RWPE1 (cell line): ENCODE data around the gene TMEM39B.

ENCODE experiments used
- CTCF ChIA-PET: fragments of 350-600 bp; sonication (Branson Sonifier 250); formaldehyde crosslinking; extraction: SDS; loops from one replicate; lab custom pipeline; 2021; lab: Yijun Ruan, JAX
- POLR2A ChIA-PET: fragments of 400-600 bp; formaldehyde crosslinking; extraction: SDS; loops from one replicate; lab custom pipeline; 2020; ENCODE audit warnings: antibody characterized with exemption; ENCODE audit not compliant: low non-redundant PET; lab: Yijun Ruan, JAX
- DNase-seq: peaks from one replicate; pipeline ENCODE4 v3.0.0; 2012; ENCODE audit warnings: low spot score
- H3K27ac ChIP-seq: fragments of 450-650 bp; 2 replicates; pipeline ENCODE4 v1.5.1; 2017
- TF ChIP-seq, protein P1 (sequence below): fragments of 450-650 bp; conservative IDR thresholded peaks from 2 replicates; pipeline ENCODE4 v1.5.1; 2017; ENCODE audit warnings: low read depth, mild to moderate bottlenecking

The TMEM39B gene

GRCh38 chr1:32091591-32091990 lies 18.9 kb downstream of the TMEM39B start:
- 0 out of 2 replicates have a peak overlapping the region, but pooled peaks have one; percentile 10 for H3K27ac ChIP-seq
- no peak for DNase-seq
- TF ChIP-seq, protein P1, sequence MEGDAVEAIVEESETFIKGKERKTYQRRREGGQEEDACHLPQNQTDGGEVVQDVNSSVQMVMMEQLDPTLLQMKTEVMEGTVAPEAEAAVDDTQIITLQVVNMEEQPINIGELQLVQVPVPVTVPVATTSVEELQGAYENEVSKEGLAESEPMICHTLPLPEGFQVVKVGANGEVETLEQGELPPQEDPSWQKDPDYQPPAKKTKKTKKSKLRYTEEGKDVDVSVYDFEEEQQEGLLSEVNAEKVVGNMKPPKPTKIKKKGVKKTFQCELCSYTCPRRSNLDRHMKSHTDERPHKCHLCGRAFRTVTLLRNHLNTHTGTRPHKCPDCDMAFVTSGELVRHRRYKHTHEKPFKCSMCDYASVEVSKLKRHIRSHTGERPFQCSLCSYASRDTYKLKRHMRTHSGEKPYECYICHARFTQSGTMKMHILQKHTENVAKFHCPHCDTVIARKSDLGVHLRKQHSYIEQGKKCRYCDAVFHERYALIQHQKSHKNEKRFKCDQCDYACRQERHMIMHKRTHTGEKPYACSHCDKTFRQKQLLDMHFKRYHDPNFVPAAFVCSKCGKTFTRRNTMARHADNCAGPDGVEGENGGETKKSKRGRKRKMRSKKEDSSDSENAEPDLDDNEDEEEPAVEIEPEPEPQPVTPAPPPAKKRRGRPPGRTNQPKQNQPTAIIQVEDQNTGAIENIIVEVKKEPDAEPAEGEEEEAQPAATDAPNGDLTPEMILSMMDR = no peak
- POLR2A ChIA-PET = interaction anchor here (0.6 kb wide), 1 partner anchor 102 kb away, joined by 9 read pairs; no protein-coding TSS in a partner anchor
- CTCF ChIA-PET = interaction anchor here (0.7 kb wide), 1 partner anchor 10 kb away, joined by 5 read pairs; no protein-coding TSS in a partner anchor

DNA sequence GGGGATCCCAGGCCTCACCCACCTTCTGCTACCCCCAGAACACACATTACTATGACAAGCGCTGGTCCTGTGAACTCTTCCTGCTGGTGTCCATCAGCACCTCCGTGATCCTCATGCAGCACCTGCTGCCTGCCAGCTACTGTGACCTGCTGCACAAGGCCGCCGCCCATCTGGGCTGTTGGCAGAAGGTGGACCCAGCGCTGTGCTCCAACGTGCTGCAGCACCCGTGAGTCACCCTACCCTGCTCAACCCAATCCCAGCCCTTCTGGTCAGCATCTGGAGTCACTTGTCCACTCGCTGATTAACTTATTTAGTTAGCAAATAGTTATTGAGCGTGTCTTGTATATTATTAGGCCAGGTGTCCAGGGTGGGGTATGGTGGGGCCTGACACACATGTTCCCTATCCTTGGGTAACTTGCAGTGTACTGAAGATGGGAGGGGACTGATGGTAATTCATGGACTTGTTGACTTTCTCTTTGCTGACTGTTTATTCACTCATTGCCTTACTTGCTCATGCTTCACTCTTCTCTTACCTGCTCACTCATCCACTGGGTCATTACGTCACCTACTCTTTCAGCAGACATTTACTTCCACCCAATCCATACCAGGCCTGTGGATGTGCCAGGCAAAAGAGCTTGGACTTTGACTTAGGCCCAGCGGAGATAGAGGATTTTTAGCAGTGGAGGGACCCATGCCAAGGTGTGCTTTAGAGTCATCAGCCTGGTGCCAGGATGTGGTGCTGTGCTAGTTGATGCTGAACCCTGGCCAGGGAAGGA lies 22.2 kb downstream of the TMEM39B start:
- no peak for DNase-seq
- TF ChIP-seq, protein P1 = no peak
- POLR2A ChIA-PET = no interaction called here
- CTCF ChIA-PET = interaction anchor here (0.6 kb wide), 2 partner anchors 22 to 23 kb away, joined by 3 to 4 read pairs; no protein-coding TSS in a partner anchor
- no peak overlapping the region for H3K27ac ChIP-seq

- TF ChIP-seq, protein P1 = no peak
- ChIA-PET POLR2A (no interaction called here), CTCF (interaction anchor here (0.5 kb wide), 1 partner anchor 435 kb away, joined by 4 read pairs; no protein-coding TSS in a partner anchor)
- no peak for DNase-seq
- H3K27ac ChIP-seq = no peak overlapping the region
Measured at GRCh38 chr1:32099426-32099825, 26.7 kb downstream of the TMEM39B start.

- CTCF ChIA-PET = interaction anchor here (1.6 kb wide), 1 partner anchor 37 kb away, joined by 3 read pairs; no protein-coding TSS in a partner anchor
- H3K27ac ChIP-seq = peak overlapping the region; percentile 42; the same call in 1 of the 2 replicates
- TF ChIP-seq, protein P1 = no peak
- POLR2A ChIA-PET = no interaction called here
- DNase-seq = no peak
Measured at GRCh38 chr1:32100359-32100758, 27.6 kb downstream of the TMEM39B start.

DNA sequence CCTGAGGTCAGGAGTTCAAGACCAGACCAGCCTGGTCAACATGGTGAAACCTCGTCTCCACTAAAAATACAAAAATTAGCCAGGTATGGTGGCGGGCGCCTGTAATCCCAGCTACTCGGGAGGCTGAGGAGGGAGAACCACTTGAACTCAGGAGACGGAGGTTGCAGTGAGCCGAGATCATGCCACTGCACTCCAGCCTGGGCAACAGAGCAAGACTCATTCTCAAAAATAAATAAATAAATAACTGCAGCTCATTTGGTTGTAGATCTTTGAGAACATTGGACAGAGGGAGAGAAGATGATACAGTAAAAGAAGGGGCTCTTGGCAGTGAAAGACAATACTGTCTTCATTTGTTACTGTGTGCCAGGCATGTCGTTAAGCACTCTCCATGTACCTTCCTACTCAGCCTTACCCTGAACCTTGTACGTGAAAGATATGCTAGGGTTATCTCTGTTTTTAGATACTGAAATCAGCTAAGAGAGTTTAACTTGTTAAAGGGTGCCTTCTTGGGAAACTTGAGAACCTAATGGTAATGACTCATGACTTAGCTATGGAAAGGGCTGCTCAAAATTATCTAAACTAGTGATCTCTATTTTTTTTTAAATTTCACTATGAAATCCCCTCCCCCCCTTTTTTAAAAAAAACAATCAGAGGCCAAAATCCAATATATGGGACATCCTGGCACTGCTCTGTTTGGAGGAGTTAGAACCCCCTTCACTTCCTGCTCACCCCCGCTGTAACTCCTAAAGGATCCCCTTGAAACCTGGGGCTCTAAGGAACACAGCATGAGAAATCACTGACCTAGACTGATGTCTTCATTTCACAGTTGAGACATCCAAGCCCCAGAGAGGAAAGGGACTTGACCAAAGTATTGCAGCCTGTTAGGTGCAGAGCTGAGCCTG lies 28.3 kb downstream of the TMEM39B start:
- ChIA-PET CTCF (interaction anchor here (0.5 to 1.6 kb wide), 3 partner anchors 38 to 258 kb away, joined by 3 to 4 read pairs (median 3); no protein-coding TSS in a partner anchor), POLR2A (no interaction called here)
- TF ChIP-seq, protein P1 = no peak
- DNase-seq = peak; percentile 52
- peak overlapping the region; percentile 42; the same call in 1 of the 2 replicates for H3K27ac ChIP-seq

GRCh38 chr1:32104127-32104526 lies 31.4 kb downstream of the TMEM39B start:
- no peak for DNase-seq
- ChIA-PET POLR2A (no interaction called here), CTCF (interaction anchor here (0.7 kb wide), 1 partner anchor 20 kb away, joined by 4 read pairs; no protein-coding TSS in a partner anchor)
- TF ChIP-seq, protein P1 = no peak
- no peak overlapping the region for H3K27ac ChIP-seq
